Measurements from ENCODE around the gene AP1AR.
A peak's percentile ranks its signal among the peaks of the same experiment; 100 is the strongest.
"Not testable (repeated sequence)": the region's sequence is repeated elsewhere in the genome, so short reads cannot be mapped to it uniquely, and the experiment has no call there.

Gene AP1AR

DNA sequence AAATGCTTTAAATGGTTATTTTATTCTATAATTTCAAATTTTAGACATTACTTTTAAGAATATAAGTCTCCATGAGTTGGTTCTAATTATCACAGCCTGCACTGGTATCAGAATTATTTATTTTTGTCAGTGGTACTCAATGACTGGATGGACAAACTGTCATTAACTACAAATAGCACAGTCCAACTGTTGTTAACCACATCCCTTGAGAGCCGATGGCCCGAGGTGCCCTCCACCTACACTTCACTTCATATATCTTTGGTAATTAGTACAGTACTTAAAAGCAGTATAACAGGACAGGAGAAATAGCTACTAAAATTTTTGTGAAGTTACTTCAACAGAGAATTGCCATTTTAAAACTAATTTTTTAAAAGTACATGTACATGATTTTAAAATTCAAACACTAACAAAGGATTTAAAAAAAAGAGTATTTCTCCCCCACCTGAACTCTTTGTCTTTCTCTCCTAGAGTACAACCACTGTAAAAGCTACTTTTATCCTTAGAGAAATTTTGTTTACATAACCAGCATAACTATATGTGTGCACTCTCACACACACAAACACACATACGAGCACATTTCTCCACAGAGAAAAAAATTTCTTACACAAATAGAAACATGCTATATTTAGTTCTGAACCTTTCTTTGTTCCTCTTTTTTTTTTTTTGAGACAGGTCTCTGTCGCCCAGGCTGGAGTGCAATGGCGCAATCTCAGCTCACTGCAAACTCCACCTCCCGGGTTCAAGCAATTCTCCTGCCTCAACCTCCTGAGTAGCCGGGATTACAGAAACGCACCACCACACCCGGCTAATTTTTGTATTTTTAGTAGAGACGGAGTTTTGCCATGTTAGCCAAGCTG, 47.7 kb downstream of the AP1AR start:
- no peak for DNase-seq

DNA sequence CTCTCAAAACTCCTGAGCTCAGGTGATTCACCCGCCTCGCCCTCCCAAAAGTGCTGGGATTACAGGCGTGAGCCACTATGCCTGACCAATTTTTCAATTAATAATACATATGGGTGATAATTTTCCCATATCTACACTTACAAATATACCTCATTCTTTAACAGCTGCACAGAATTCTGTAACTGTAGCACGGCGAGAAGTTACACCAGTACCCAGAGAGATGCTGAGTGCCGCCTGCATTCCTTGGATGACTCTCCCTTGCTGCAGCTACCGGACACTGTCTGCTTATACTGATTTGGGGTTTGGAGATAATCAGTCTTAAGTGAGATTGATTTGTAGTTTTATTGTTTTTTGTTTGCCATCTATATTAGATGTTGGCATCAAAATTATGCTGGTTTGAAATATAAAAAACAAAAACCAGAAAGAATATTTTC, 48.3 kb downstream of the AP1AR start:
- no peak for DNase-seq

DNA sequence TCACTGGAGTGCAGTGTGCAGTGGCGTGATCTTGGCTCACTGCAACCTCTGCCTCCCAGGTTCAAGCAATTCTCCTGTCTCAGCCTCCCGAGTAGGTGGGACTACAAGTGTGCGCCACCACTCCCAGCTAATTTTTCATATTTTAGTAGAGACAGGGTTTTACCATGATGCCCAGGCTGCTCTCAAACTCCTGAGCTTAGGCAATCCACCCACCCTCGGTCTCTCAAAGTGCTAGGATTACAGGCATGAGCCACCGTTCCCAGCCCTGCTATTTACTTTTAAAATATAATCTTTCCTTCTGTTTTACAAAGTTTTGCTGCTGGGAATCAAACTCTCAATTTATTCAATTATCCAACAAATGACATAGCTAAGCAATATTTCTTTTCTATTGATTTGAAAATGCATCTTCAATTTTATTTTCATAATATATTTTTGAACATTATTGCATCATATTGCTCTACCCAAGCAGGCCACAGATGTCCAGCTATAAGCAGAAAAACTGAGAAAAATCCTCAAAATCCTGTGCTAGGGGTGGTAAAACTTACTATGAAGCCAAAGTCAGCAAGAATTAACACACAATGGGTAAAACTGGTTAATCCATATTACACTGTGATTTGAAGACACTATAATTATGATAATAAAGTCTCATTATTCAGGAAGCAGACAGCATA, 48.9 kb downstream of the AP1AR start:
- DNase-seq = no peak

DNA sequence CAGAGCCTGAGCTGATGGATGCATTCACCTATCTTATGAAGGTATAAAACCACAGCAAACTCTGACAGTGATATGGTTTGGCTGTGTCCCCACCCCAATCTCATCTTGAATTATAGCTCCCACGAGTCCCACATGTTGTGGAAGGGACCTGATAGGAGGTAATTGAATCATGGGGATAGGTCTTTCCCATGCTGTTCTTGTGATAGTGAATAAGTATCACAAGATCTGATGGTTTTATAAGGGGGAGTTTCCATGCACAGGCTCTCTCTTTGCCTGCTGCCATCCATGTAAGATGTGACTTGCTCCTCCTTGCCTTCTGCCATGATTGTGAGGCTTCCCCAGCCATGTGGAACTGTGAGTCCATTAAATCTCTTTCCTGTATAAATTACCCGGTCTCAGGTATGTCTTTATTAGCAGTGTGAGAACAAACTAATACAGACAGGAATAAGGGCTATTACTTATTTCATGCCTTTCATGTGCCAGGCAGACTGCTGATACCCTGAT, 50.4 kb downstream of the AP1AR start:
- not testable (repeated sequence) for DNase-seq

DNA sequence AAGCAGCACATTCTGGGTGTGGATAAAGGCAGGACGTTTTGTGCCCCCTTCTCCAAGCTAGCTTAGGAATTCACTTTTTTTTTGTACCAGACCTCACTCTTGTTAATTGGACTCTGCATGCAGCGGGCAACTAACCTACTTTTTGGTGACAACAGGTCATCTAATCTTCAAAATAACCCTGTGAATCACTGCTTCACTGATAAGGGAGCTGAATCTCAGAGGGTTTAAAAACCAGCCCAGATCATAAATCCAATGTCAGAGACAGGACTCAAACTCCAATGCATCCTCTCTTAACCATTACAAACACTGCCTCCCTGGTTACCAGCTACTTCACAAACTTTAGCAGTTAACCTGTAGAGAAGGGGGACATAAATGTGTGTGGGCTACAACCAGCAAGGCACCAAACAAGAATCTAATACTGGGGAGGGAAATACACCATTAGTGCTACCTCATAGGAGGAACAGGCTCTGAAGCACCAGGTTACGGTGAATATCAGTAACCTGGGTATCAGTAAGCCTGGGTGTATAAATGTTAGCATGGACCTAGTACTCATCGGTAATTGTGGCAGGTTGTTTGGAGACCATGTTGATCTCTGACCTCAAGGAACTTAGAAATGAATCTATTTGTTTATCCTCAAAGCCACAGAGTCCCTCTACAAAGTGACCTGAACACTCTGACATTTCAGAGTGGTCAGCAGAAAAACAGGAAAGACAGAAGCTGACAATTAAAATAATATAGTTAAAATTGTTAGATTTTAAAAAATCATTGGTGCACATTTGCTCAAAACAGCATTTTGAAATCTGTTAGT, 51.5 kb downstream of the AP1AR start:
- DNase-seq = no peak

DNA sequence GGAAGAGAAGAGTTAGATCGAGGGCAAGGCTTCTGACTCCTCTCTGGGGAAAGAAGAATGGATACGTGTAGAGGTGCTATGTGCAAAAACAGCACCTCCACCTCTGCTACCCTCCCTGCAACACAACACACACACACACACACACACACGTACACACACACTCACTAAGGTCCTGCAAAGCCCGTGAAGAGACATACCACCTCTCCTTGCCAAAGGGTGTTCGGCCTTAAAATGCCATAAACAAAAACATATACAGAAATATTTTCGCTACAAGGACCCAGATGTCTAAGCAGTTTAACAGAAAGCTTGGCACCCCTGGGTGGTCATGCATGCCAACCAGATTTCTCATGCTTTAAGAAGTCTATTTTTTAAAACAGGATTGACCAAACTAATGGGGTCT, 52.6 kb downstream of the AP1AR start:
- no peak for DNase-seq

DNA sequence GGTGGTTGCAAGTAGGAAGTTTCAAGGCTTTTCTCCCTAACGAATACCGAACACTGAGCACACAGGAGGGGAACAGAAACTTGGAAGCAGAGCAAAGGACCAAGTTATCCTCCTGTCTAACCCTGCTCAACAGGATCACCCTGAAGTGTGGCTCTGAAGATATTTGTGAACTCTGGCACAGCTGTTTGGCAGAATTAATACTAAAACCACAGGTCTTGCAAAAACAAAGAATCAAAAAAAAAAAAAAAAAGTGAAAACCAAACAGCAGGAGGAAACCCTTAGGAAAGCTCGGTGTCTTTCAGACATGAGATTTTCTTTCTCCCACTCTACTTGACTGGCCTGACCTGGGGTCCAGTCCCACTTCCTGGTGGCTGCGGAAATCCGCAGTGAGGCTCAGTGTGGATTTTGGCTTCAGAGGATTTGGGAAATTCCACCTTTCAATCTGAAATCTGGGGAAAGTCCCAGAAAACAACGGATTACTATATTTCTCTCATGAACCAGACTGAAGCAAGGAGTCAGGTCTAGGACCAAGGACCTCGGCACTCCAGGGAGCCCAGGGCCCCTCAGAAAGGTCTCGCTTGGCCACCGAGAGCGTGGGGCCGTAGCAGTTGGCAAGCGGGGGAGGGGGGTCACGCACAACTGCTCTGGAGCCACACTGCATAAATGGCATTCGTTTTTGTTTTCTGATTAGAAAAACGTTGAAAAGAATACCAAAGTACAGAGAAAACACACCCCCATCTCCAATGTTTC, 53.2 kb downstream of the AP1AR start:
- no peak for DNase-seq

DNA sequence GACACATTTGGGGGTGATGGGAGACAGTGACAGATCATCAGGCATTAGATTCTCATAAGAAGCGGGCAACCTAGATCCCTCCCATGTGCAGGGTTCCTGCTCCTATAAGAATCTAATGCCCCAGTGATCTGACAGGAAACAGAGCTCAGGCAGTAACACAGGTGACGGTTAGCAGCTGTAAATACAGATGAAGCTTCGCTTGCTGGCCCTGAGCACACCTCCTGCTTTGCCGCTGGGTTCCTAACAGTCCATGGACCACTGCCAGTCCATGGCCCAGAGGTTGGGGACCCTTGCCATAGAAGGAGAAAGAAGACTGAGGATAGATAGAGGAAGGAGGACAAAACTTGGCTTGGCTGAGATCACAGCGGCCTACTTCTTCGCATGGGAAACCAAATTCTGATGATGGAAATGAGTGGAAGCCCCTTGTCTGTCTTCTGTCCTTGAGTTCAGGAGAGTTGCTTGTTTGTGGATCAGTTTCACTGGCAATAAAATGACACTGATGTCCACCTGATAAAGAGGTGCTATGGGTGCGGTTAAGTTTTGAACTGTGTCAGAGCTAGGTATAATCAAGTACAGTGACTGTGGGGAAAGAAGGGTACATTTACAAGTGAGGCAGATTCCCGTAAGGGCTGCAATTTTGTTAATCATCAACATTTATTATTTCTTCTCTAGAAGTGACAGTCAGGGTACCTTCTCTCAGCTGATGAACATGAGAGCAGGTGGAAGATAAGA, 55.8 kb downstream of the AP1AR start:
- DNase-seq = no peak

DNA sequence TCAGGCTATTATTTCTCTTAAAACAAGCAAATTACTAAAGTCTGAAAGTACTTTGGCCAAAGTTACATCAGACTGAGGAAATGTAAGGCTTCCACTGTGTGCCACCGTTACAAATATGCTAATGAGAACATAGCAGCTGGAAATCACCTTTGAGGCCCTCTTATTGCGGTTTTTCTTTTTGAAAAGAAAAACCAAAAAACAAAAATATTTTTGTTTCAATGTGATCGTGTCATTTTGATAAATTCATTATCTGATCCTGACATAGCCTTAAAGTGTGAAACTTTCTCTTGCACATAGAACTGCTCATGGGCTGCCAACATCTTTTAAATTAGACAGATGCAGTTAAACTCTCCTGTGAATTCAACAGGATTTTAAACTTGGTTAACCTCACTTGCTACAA, 56.9 kb downstream of the AP1AR start:
- DNase-seq = no peak

DNA sequence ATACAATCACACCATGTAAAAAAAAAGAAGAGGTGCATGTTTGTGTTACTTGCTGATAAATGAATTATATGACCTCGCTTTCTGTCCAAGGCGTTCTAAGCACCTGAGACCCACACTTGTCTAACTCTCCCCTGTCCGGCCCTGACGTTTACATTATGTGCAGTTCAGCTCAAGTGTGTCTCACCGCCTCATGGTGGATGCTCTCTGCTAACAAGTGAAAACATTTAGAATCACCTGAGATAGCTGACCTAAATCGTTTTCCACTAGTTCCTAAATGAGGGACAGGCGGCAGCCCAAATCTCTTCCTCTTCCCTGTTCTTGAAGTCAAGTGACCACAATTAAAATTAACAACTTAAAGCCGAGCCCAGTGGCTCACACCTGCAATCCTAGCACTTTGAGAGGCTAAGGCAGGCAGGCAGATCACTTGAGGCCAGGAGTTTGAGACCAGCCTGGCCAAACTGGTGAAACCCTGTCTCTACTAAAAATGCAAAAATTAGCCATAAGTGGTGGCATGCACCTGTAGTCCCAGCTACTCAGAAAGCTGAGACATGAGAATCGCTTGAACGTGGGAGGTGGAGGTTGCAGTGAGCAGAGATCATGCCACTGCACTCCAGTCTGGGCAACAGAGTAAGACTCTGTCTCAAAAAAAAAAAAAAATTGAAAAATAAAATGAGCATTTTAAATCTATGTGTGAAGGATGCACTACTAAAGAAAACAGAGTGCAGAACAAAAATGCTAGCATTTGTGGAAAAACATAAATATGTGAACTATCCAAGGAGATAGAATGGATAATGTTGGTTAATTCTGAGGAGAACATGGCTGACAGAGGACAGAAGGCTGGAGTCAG, 58.0 kb downstream of the AP1AR start:
- no peak for DNase-seq

DNA sequence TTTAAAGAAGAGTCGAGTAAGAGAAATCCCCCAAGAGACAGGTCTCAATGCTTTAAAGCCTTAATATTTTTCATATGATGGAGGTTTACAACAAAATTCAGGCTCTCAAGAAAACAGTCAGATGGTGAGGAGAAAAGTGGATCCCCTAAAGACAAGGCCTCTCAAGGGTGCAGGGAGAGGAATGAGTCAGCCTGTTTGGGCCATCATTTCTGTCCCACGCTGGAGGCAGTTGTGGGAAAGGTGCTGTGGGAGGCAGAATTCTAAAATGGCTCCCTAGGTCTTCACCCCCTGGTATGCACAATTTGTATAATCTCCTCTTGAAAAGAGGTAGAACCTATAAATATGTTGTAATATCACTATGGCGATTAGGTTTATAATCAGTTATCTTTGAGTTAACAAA, 58.8 kb downstream of the AP1AR start:
- DNase-seq = peak; percentile 60

DNA sequence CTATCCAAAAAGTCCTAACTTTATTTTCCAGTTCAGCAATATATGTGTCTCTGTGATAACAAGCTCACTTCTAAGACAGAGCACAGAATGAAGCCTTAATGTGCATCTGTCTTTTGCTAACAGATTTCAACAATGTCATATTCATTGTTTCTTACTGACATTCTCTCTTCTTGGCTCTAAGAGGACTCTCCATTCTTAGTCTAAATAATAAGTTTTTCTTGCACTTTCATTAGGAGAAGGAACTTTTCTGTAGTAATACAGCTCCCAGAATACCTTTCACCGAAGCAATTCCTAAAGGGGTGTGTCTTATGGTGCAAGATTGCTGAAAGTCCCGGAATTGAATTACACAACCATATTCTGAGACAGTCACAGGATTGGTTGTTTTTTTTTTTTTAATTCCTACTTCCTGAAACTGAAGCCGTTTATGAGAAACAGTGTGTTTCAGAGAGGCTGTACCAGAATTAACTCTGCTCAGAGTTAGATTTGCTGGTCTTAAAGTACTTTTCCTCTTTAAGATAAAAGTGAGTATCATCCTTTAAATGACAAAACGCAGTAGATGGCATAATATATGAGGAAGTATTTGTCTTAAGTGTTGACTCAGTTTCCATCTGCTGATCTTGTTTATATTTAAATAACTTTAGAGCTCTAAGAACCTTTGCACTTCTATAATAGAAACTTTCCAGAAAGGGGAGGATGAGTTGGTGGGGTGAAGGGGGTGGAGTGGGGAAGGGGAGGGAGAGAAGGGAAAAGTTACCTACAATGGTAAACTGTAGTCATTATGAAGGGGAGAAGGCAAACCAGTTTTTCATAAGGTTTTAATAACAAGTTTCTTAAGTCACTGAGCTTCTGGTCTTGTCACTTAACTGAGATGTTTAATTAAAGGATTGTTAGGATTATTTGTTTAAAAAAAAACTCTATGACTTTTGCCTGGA, 65.6 kb downstream of the AP1AR start, which contains the start of gene ALPK1:
TSS of gene ALPK1 (plus strand) at position 421 of the 932 bp plus-strand sequence.
- no peak for DNase-seq

DNA sequence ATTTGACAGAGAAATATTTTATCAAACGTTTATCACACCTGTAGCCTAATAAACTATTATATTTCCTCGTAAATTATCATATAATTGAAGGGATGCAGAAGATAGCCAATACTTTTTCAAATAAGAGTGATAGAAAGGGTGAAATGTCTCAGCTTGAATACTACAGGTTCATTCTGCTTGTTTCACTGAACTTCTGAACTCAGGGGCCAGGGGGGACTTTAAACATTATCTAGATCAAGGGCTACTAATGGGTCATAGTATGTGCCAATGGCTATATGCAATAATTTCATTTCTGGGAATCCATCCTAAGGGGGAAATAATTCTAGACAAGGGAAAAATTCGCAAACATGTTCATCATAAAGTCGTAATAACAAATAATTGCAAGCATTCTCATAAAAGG, 68.1 kb downstream of the AP1AR start:
- DNase-seq = no peak

DNA sequence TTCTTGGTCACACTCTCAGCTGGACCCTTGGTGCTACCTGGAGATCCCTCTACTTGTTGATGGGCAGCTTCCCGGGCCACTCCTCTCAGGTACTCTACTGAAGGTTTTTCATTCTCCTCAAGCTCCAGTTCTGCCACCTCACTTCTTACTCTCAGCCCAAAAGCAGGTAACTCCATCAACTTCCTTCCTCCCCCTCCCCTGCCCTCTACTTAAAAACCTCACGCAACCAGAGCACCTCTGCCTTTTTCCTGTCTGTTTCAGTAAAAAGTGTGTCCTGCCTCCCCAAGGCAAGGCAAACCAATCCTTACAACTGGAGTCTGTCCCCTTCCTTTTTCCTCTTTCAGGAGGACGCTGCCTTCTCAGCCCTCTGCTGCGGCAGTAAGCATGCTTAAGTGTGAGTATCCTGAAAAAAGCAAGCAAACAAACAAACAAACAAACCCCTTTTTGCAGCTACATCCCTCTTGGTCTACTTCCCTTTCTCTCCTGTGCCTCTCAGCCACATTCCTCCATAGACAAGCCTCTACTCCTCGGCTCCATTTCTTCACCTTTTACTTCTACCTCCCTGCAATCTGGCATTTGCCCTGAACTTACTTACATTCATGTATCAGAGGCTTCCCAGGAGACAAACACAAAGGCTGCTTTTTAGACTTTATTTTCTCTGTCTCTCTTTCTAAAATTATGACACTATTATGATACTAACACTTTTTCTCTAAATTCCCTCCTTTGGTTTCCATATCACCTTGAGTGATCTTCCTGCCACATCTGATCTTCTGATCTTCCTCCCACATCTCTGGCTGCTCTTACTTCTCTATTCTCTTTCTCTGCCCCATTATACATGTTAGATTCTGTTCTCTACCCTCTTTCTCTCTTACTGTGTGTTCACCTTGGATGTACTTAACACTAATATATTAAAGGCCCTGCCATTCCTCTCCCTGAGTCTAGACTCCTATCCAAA, 71.0 kb downstream of the AP1AR start:
- DNase-seq = no peak

DNA sequence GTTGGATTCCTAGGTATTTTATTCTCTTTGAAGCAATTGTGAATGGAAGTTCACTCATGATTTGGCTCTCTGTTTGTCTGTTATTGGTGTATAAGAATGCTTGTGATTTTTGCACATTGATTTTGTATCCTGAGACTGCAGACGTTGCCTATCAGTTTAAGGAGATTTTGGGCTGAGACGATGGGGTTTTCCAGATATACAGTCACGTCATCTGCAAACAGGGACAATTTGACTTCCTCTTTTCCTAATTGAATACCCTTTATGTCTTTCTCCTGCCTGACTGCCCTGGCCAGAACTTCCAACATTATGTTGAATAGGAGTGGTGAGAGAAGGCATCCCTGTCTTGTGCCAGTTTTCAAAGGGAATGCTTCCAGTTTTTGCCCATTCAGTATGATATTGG, 73.9 kb downstream of the AP1AR start:
- not testable (repeated sequence) for DNase-seq

DNA sequence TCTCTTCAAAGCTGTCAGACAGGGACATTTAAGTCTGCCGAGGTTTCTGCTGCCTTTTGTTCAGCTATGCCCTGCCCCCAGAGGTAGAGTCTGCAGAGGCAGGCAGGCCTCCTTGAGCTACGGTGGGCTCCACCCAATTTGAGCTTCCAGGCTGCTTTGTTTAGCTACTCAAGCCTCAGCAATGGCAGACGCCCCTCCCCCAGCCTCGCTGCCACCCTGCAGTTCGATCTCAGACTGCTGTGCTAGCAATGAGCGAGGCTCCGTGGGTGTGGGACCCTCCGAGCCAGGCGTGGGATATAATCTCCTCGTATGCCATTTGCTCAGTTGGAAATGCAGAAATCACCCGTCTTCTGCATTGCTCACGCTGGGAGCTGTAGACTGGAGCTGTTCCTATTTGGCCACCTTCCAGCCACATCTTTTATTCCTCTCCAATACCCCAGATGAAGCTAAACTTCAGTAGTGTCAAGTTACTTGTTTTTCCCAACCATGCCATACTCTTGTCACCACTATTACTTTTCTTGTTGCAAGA, 77.7 kb downstream of the AP1AR start:
- not testable (repeated sequence) for DNase-seq

DNA sequence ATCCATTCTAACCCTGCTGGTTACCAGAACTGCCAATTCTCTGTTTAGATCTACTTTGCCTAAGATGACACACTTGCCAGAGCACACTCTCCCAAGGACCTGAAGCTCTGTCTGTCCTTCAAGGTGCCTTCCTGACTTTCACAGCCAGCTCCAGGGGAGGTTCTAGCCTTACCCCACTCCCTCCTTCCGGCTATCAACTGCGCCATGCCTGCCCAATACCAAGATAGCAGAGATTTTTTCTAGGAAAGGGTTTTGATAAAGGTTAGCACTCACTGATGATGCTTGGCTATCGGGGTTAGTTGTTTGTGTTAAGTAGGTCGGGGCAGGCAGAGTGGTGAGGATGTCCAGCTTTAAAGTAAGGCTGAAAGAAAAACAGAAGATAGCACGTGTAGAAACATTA, 79.9 kb downstream of the AP1AR start:
- DNase-seq = no peak

DNA sequence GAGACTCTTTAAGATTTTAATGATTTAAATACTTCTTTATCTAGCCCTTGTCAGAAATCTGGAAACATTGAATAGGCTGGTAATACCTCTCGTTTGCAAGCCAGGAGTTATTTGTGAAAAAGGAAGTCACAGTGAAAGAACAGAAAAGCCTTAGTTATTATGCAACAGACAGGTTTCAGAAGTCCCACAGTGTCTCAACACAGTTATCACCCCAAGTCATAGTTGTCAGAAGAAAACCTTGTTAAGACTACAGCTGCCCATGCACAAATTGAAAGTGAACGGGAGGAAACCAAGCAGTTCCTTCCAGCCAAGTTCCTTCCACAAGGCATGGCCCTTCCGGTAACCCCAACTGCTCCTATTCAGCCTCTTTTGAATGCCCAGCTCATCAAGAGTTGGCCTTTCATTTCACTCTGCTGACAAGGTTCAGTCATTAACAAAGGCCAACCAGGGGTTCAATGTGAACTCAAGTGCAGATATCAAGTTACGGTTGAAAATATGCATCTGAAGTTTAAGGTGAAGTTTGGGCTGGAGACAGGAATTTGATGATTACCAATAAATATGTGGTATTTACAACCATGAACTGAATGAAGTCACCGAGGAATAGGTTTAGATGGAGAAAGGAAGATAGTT, 81.1 kb downstream of the AP1AR start:
- no peak for DNase-seq

Measured in stimulated activated CD4-positive, alpha-beta T cell treated with anti-CD3 and anti-CD28 coated beads, Interleukin-1b, Interleukin-23, amount 100 ng/mL, for 48 hours (primary cell).